Right lobe of liver (tissue), 6 donors: Measurements from ENCODE around the gene SKAP2. TPM values are rescaled to one million over a fixed set of nuclear protein-coding genes. Genes with fewer than 3 reads are reported as not detected.
A peak's percentile ranks its signal among the peaks of the same experiment; 100 is the strongest.

Experiments used
- ATAC-seq, 4 donors: fragments of 200-7000 bp; cut with Tn5 transposase; one replicate each; pipeline ENCODE4 v1.9.1; 2020; ENCODE audit warnings: mild to moderate bottlenecking in 4 of 4, moderate library complexity in 4 of 4
- DNase-seq, 3 donors: peaks; one replicate each; pipeline ENCODE4 v3.0.0-alpha.2; 2020
- H3K27ac ChIP-seq, 3 donors: fragments of 200-600 bp; one replicate each; pipeline ENCODE4 v1.8.0; 2022
- H3K27me3 ChIP-seq, 2 donors: fragments of 200-600 bp; one replicate each; pipeline ENCODE4 v1.8.0; 2022
- H3K36me3 ChIP-seq, 4 donors: fragments of 200-600 bp; sonication (generic) in 1 of 4; one replicate each; pipeline versions ENCODE4 v1.5.1 to v1.8.0; 2017 to 2022; ENCODE audit warnings: control low read depth in 1 of 4
- H3K4me1 ChIP-seq, 4 donors: fragments of 200-600 bp; sonication (generic) in 1 of 4; one replicate each; pipeline versions ENCODE4 v1.5.1 to v1.8.0; 2017 to 2022; ENCODE audit warnings: control low read depth in 1 of 4
- H3K4me3 ChIP-seq, 3 donors: fragments of 200-600 bp; one replicate each; pipeline ENCODE4 v1.8.0; 2022
- H3K9me3 ChIP-seq, 4 donors: fragments of 200-600 bp; sonication (generic) in 1 of 4; one replicate each; pipeline versions ENCODE4 v1.5.1 to v1.8.0; 2017 to 2022; ENCODE audit warnings: control low read depth in 1 of 4
- CTCF ChIP-seq, 4 donors: fragments of 200-600 bp in 3 of 4; fragments of 450-650 bp in 1 of 4; IDR thresholded peaks; one replicate each; pipeline versions ENCODE4 v1.5.1 to v1.8.0; 2016 to 2022; ENCODE audit warnings: antibody characterized with exemption in 4 of 4, mild to moderate bottlenecking in 2 of 4
- POLR2A ChIP-seq: fragments of 450-650 bp; IDR thresholded peaks from one replicate; pipeline ENCODE4 v1.6.1; 2017; ENCODE audit warnings: antibody characterized with exemption, mild to moderate bottlenecking
- WGBS: methylation state at CpG from one replicate; pipeline ENCODE4 v1.1.6; 2018; ENCODE audit warnings: low coverage, low lambda C conversion rate; ENCODE audit not compliant: insufficient coverage; ENCODE audit errors: missing lambda C conversion rate; 5-methylcytosine and 5-hydroxymethylcytosine counted together
- intact Hi-C, 2 donors: fragments of 100-400 bp; cut with DNase I; formaldehyde crosslinking; loops; one replicate each; pipeline versions ENCODE4 v1.11.2 to v1.14.1; 2022
- total RNA-seq, 6 experiments: library from RNA; depleted of rRNA in 2 of 6; stranded (reverse); fragments of >200 nt in 2 of 6; fragmentation: NEBNext Ultra II Directional in 3 of 6; extraction: Animal tissue kit (Norgen Biotek cat#: 25700) in 3 of 6; gene quantifications; one replicate each; pipeline versions ENCODE4 v1.1.0 to v1.2.4, GENCODE V29; 2016 to 2023
- donor health status: DM: no; HTN: yes; CAD: no.
- donor health status: DM: no; HTN: no; CAD: no.
- donor health status: DM: no; HTN: no; CAD: no.
- donor health status: DM: no; HTN: yes; CAD: no.
- donor health status: DM: no; HTN: yes; CAD: no.

The SKAP2 gene
- total RNA-seq, 6 experiments from 2014 or later, result 4.7 to 19.6 (median 9.0) TPM

GRCh38 chr7:26668821-26669220, 195.6 kb downstream of the SKAP2 start:
- Histone ChIP-seq H3K27me3 (no peaks in the 10 kb centered on the region), H3K4me3 (no peak overlapping the region), H3K27ac (no peak overlapping the region), H3K36me3 (no peaks in the 10 kb centered on the region), H3K4me1 (no peaks in the 10 kb centered on the region), H3K9me3 (no peaks in the 10 kb centered on the region)
- intact Hi-C loops, result loop anchor here in 1 of 2 donors (10.0 kb wide), 1 partner anchor 294 kb away; no protein-coding TSS in a partner anchor
- no peak for ATAC-seq
- no peak for TF ChIP-seq POLR2A
- no peak for TF ChIP-seq CTCF (IDR thresholded peaks at IDR 0.05)
- WGBS, result 96% methylated on average over 4 of the region's 4 CpGs
- DNase-seq, result no peak

GRCh38 chr7:26667514-26668133, 196.8 kb downstream of the SKAP2 start:
- Histone ChIP-seq H3K27ac (no peak overlapping the region), H3K4me1 (no peaks in the 10 kb centered on the region), H3K36me3 (no peaks in the 10 kb centered on the region), H3K9me3 (no peaks in the 10 kb centered on the region), H3K27me3 (no peaks in the 10 kb centered on the region), H3K4me3 (no peak overlapping the region)
- no peak for TF ChIP-seq POLR2A
- peak; percentile 81 to 90 (median 82) for TF ChIP-seq CTCF (IDR thresholded peaks at IDR 0.05)
- 6% methylated on average over 5 of the region's 5 CpGs for WGBS
- ATAC-seq, result peak; percentile 97 to 98 (median 98)
- DNase-seq, result peak in 2 of 3 donors; percentile 46 to 84
- intact Hi-C loops, result loop anchor here in 1 of 2 donors (10.0 kb wide), 1 partner anchor 293 kb away; no protein-coding TSS in a partner anchor

- Histone ChIP-seq H3K4me1 (no peaks in the 10 kb centered on the region), H3K27ac (no peak overlapping the region), H3K9me3 (no peaks in the 10 kb centered on the region), H3K27me3 (no peaks in the 10 kb centered on the region), H3K4me3 (no peak overlapping the region), H3K36me3 (no peaks in the 10 kb centered on the region)
- ATAC-seq, result peak; percentile 80 to 85 (median 82)
- intact Hi-C loops, result loop anchor here in 1 of 2 donors (10.0 kb wide), 1 partner anchor 290 kb away; no protein-coding TSS in a partner anchor
- 20% methylated on average over 5 of the region's 5 CpGs for WGBS
- DNase-seq, result peak in 1 of 3 donors; percentile 33
- TF ChIP-seq POLR2A (no peak), CTCF (IDR thresholded peaks at IDR 0.05) (no peak)
These were observed 199.5 kb downstream of the SKAP2 start for GRCh38 chr7:26664735-26665416.

GRCh38 chr7:26664274-26664673, 200.1 kb downstream of the SKAP2 start:
- intact Hi-C loops, result loop anchor here in 1 of 2 donors (10.0 kb wide), 1 partner anchor 289 kb away; no protein-coding TSS in a partner anchor

More at GRCh38 chr7:26664274-26664673, 200.1 kb downstream of the SKAP2 start:
- TF ChIP-seq POLR2A, result no peak
- no peak for TF ChIP-seq CTCF (IDR thresholded peaks at IDR 0.05)
- no peaks in the 10 kb centered on the region for H3K9me3 ChIP-seq
- no peaks in the 10 kb centered on the region for H3K27me3 ChIP-seq
- no peak overlapping the region for H3K4me3 ChIP-seq
- no peak overlapping the region for H3K27ac ChIP-seq
- DNase-seq (no peak), ATAC-seq (no peak)
- no peaks in the 10 kb centered on the region for H3K4me1 ChIP-seq
- WGBS, result 69% methylated on average over 1 of the region's 1 CpG
- no peaks in the 10 kb centered on the region for H3K36me3 ChIP-seq
